GM12891 (cell line): ENCODE measurements around the gene C14orf119.

Experiments used
- DNase-seq: peaks from one replicate; pipeline ENCODE4 v3.0.0; 2011; ENCODE audit warnings: low spot score; ENCODE audit not compliant: insufficient read length
- FAIRE-seq: peaks from 2 replicates; lab custom pipeline; 2011; peaks lifted over from hg19 to GRCh38; lab: Jason Lieb, UNC
- PAX5 ChIP-seq: IDR thresholded peaks from 2 replicates; pipeline ENCODE4 v1.6.1; 2011; ENCODE audit warnings: low read length, moderate library complexity, mild to moderate bottlenecking; ENCODE audit not compliant: insufficient read depth, severe bottlenecking
- POLR2A ChIP-seq: IDR thresholded peaks from 2 replicates; pipeline ENCODE4 v1.6.1; 2011; ENCODE audit warnings: low read depth, low read length, control low read depth
- POLR2AphosphoS5 ChIP-seq: IDR thresholded peaks from 2 replicates; pipeline ENCODE4 v1.6.1; 2011; ENCODE audit warnings: low read depth, low read length, control low read depth
- POU2F2 ChIP-seq: IDR thresholded peaks from 2 replicates; pipeline ENCODE4 v1.6.1; 2011; ENCODE audit warnings: low read depth, mild to moderate bottlenecking, control low read depth, low read length, moderate library complexity
- SPI1 ChIP-seq: IDR thresholded peaks from 2 replicates; pipeline ENCODE4 v1.6.1; 2011; ENCODE audit warnings: low read depth, low read length, control low read depth
- TAF1 ChIP-seq: IDR thresholded peaks from 2 replicates; pipeline ENCODE4 v1.6.1; 2011; ENCODE audit warnings: low read depth, low read length, control low read depth

C14orf119 gene

DNA sequence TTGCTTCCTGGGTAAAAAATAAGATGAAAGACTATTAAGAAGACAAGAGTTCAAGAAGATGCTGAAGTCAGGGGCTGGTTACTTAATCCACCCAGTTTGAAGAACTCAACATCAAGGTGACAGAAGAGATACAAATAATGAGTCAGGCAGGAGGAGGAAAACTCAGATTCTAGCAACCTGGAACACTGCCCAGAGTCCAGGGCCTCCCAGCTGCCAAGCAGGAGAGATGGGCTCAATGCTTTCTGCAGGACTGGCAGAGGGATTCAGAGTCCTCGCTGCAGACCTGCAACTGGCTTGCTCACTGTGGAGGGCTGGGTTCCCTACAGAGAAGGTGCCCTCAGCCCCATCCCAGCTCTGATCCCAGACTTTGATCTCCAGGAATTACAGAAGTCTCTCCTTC lies 52.4 kb downstream of the C14orf119 start:
- TF ChIP-seq SPI1 (no peak), POLR2AphosphoS5 (no peak), PAX5 (no peak), POU2F2 (no peak), TAF1 (no peak), POLR2A (no peak)
- FAIRE-seq (no peak), DNase-seq (no peak)

DNA sequence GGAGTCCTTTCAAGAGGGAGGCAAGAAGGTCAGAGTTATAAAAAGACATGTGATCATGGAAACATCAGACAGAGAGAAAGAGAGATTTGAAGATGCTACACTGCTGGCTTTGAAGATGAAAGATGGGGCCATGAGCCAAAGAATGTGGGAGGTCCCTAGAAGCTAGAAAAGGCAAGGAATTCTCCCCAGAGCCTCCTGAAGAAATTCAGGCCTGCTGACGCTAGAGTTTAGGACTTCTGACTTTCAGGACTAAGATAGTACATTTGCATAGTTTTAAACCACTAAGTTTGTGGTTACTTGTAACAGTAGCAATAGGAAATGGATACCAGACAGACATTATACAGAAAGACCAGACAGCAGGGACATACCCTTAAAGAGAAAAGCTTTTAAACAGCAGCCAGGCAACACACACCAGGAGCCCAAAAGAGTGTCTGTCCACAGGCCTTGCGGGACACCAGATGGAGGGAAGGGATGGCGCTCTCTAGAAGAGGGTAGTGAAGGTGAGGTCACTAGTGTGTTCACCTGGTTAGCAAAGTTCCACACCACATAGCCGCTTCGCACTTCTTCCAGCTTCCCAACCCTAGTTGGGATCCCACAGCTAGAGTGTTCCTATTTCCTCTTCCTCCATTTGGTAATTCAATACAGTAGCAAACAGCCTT lies 53.4 kb downstream of the C14orf119 start:
- no peak for DNase-seq
- no peak for FAIRE-seq
- no peak for TF ChIP-seq POLR2AphosphoS5
- no peak for TF ChIP-seq SPI1
- no peak for TF ChIP-seq POLR2A
- no peak for TF ChIP-seq PAX5
- TF ChIP-seq POU2F2, result no peak
- TF ChIP-seq TAF1, result no peak

DNA sequence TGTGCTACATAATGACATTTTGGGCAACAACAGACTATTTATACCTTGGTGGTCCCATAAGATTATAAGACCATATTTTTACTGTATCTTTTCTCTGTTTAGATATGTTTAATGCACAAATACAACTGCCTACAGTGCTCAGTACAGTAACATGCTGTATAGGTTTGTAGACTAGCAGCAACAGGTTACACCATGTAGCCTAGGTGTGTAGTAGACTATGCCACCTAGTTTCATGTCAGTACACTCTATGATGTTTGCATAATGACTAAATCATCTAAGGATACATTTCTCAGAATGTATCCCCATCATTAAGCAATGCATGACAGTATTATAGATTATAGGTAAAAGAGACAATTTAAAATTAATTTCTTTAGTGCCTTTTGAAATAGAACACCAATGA lies 54.4 kb downstream of the C14orf119 start:
- FAIRE-seq (no peak), DNase-seq (no peak)
- TF ChIP-seq POLR2A (no peak), POLR2AphosphoS5 (no peak), SPI1 (no peak), TAF1 (no peak), PAX5 (no peak), POU2F2 (no peak)
